SIG-M5 (cell line): ENCODE results near the gene PAFAH2.

Source experiments
- DNase-seq: peaks from one replicate; lab custom pipeline; 2025; lab: John Stamatoyannopoulos, UW

The PAFAH2 gene

DNA sequence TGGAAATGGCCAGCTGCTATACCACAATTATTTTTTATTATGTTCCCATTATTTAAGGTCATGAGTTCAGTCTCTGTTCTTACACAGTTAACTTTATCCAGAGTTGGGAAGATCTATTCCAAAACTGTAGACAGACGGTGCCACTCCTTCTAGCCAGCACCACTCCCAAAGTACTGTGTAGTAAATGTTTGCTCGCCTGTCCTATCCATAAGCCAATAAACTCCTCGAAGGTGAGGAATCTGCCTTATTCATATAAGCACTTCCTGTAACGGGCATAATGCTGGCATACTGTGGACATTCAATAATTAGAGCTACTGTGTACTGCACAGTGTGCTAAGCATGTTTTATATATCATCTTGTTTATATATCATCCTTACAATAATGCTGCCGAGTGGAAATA, 65.5 kb downstream of the PAFAH2 start:
- DNase-seq, result no peak

DNA sequence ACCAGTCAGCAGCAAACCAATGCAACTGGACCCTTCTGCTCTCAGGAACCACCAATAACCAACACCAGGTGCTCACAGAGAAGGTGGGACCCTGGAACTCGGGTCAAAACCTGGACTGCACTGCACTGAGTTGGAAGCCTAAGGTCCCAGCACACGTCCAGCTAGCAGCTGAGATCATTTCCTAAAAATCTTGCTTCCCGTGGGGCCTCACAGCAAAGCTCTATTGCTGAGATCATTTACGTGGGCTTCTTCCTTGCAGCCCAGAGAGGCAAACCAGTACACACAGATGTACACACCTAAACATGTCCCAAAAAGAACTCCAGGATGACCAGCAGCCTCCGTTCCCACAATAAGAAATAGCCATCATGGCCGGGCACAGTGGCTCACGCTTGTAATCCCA, 68.8 kb downstream of the PAFAH2 start:
- DNase-seq, result no peak

DNA sequence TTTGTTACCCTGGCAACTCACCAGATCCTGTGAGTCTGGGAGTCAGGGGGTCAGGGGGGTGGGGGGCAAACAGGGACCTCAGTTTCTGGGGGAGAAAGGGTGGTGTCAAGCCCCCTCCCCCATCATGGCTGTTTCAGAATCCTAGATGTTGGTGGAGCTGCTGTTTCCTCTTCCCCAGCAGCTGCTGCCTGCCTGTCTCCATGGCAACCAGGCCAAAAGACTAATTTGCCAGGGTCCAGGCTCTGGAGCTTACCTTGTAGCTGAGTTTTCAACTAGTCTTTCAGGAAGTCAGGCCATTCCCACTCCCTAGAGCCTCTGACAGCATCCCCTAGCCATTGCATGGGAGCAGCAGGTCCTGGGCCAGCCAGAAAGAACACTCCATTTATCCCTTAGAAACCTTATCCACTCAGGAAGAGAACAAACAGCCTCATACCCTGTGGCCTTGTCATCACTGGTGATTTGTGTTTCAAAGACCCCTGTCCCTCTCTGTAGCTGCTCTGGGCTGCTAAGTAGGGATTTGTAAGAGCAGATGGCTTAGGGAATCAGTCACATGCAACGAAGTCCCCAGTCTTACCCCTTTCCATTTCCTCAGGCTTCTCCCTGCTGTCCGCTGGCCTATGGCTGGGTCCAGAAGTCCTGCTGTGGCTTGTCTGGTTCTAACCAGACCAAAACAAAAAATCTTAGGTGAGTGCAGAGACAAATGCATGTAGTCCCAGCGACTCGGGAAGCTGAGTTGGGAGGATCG, 70.2 kb downstream of the PAFAH2 start:
- DNase-seq, result no peak

DNA sequence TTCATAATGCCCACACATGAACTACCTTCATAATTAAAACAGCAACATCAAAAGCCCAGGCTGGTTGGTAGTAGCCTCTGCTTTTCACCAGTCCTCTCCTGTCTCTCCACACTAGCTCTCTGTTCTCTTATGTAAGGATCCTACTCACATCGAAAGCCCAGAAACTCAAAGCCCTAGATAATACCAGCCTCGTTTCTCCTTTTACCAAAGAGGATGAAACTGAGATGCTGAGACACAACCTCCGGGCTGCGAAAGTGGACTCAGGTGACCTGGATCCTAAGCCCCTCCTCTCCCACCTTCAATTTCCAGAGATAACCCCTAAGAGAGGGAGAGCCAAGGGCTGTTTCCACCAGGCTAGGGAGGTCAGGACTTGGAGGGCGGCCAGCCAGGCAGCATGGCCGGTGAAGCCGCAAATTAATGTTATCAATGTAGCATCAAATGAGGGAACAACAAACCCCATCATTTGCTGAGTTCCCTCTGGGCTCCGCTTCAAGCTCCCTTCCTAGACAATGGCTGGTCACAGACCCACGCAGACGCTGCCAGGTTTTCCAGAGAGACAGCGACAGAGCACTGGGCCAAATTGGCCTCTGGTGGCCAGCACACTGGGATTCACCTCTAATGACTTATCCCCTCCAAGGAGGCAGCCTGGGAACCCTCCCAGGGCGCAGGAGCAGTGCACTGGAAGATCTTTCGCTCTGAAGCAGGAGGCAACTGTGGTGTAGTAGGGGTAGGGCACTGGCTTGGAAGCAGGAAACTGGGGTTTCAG, 70.9 kb downstream of the PAFAH2 start:
- no peak for DNase-seq

DNA sequence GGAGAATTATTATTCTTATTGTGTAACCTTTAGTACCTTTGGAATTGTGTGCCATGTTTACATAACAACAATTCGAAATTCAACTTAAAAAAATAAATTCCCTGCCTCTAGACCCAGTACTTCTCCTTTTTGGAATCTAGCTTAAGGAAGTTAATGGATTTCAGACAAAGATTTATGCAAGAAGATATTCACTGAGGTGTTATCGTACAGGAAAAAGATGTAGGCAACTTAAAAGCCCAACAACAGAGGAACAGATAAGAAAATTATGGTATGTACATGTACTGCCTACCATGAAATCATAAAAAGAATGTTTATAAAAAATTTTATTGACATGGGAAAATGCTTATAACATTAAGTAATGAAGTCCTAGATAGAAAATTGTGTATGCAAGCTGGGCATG, 73.4 kb downstream of the PAFAH2 start:
- no peak for DNase-seq

DNA sequence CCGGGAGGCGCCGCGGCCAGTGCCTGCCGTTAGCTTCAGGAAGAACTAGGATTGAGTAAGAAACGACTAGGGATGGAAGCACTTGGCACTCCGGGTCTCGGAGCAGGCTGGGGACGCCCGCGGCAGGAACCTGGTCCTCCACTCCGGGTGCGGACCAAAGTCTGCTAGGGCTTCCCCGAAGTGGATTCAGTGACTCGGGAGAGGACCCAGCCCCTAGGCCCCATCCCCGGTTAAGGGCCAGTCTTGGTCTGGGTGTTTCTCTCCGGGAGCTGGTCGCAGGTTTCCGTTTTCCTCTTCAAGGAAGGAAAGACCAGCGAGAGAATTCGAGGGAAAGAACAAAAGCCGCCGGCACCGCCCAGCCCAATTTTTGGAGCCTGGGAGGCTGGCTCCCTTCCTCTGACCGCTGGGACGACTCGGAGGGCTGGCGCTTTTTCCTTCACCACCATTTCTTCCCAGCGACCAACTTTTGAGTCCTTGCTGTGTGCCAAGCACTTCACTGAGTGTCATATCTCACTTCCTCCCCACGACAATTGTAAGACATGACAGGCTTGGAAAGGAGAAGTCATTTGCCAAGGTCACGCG, 74.8 kb downstream of the PAFAH2 start:
- DNase-seq, result no peak

DNA sequence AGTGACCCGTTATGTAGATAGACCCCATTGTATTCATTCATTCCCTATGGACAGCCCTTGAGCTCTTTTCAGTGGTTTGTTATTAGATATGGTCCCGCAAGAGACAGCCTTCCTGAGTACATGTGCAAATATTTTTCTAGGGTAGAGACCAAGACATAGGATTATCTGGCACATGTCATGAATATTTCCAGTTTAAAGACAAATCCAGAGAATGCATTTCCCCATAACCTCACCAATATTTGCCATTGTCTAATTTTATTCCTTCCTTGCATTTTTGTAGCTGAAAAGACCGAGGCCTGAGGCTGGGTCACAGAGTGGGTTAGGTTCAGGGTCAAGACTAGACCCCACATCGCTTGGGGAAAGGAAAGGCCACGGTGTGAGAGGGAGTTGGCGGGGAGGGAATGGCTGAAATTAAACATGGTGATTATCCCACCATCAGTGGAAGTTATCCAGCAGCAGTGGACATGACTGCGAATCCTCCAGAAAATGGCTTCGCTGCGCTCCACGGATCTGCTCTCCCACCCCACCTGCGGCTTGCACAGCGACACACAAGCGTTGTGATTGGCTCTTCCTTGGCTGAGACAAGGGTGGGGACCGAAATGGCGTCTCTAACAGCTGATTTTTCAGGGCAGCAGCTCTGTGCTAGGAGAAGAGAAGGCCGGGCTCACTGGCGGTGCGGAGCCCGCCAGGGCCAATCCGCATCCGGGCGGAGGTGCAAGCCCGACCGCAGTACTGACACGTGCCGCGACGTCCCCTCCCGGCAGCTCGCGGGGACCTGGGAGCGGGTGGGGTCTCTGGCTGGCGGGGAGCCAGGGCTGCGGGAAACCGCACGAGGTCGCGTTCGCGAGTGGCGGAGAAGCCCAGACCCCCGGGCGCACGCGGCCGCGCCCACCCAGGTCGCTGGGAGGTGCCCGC, 75.5 kb downstream of the PAFAH2 start:
- DNase-seq, result no peak

DNA sequence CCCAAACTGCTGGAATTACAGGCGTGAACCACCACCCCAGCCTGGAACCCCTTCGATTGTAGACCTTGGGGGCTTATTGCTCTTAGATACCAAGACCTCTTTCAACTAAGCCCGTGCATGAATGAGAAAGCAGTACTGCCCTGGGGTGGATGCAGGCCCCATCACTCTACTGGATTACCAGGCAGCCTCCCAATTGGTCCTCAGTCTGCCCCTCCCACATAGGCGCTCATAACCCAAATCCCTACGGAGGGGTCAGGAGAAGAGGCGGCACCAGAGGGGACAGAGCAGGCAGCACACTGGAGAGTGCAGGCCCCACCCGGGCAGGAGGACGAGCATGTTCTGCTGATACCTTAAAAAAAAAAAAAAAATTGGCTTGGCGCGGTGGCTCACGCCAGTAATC, 79.2 kb downstream of the PAFAH2 start:
- no peak for DNase-seq

DNA sequence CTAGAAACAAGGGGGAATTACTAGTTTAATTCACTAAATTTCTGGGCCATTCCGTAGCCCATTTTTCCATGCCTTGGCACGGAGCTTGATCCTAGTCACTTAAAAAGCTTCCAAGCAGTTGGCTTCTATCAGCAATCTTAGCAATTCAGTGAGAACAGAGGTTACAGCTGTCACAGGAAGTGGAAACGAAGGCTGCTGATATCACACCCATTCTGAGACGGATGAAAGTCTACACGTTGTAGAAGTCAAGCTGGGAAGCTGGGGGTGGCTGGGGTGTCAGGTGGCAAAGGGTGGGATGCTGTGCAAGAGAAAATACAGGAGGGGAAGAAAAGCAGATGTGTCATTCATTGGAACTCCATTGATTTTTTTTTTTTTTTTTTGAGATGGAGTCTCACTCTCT, 79.9 kb downstream of the PAFAH2 start:
- DNase-seq, result no peak

DNA sequence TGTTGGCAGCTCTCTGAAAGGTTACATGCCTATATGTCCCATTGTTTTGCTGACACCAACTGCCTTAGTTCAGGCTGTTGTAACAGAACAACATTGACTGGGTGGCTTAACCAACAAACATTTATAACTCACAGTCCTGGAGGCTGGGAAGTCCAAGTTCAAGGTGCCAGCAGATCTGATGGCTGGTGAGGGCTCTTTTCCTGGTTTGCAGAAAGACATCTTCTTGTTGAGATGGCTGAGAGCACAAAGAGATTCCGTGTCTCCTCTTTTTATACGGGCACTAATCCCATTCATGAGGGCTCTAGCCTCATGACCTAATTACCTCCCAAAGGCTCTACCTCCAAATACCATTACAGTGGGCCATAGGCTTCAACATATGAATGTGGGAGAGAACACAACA, 81.4 kb downstream of the PAFAH2 start:
- no peak for DNase-seq

DNA sequence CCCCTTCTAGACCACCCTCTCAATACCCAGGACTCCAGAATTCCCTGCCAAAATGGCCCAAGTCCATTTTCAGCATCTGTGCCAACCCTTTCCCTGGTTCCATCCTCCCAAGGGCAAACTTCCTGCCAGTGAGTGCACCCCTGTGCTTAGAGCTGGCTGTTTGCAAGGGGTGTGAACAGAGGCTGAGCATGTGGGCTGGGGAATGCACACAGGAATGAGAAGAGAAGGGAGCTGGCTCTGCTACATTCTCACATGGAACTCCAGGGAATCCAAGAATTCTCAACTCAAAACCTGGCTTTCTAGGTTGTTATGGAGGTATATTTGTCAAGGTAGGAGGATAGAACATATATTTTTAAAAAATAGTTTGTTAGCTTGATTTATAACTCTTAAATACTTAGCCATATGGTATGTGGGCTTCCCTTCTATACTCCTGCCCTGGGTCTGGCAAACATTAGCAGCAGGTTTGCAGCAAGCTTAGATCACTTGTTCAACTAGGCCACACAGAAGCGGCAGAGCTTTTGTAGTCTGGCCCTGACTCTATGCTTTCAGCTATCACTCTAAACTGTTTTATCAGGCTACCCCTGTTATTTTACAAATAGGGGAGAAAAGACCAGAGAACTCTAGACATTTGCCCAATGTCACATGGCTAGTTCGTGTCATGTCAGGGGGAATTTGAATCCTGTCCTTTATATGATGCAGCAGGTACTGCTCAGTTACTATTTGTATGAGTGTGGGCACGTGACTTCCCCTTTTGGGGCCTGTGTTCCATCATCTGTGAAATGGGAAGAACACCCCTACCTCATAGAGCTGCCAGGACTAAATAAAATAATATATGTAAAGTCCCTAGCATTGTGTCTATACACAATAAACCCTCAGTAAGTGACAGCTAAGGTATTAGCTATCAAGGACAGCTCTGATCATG, 83.5 kb downstream of the PAFAH2 start:
- DNase-seq, result no peak

DNA sequence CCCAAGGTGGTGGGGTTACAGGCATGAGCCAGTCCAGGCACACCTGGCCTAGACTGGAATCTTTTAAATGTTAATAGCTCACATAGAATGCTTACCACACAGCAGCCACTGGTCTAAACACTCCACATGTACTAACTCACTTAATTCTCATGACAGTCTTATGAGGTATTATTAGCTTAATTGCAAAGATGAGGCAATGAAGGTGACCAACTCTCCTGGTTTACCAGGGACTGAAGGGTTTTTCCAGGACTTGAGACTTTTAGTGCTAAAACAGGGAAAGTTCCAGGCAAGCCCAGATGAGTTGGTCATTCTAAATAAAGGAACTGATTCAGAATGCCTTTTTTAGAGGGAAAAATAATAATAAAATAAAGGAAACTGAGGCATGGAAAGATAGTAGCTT, 84.7 kb downstream of the PAFAH2 start:
- DNase-seq, result no peak

DNA sequence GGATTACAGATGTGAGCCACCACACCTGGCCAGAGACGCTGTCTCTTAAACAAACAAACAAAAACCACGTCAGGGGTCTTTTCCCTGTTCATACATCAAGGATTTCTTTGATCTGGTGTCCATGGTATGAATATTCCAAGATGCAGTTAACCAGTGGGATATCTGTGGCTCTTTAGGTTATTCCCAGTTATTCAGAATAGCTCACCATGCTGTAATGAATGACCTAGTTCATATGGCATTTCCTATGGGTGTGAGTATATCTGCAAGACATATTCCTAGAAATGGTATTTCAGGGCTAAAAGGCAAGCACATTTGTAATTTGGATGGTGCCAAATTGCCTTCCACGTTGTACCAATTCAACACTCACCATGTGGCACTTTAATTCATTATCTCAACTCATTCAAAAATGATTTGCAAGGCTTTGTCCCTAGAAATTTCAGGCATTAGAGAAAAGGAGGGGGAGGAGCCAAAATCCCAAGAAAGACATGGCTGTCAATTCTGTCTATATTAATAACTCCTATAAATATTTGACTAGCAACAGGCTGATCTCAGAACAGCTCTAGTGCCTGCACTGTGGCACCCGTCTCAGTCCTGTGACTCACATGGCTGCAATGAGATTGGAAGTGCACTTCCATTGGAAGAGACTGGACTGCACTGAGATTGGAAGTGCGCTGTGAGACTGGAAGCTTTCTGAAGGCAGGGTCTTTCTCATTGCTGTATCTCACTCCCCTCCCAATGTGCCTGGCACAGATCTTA, 85.6 kb downstream of the PAFAH2 start:
- DNase-seq, result no peak

DNA sequence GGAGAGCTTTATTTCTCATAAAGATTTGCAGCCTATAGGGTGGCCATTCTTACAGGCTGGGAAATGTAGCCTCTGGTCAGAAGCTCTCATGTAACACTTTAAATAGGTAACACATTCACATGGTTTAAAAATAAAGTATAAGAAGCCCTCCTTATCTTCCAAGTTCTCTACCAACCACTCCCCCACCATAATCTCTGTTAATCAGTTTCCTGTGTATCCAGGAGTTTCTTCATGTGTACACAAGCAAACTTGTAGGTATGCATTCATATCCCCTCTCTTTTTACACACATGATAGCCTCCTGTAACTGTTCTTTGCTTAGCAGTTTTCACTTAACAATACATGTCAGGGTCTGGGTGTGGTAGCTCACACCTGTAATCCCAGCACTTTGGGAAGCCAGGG, 86.7 kb downstream of the PAFAH2 start:
- DNase-seq, result no peak
